ENCODE measurements around the gene CTTN.

DNA sequence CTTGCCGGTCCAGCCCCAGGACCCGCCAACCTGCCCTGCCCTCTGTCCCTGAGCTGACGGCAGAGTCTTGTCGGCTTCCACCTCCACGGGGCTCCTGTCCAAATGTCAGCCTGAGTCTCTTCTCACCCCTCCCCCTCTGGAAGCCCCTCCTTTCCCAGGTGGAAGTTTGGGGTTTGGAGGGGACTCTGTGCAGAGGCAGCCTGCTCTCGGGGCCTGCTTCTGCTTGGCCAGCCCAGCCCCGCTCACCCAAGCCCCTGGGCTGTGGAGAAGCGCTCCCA is 31.0 kb downstream of the CTTN start:
- no peak for TF ChIP-seq POLR2AphosphoS5 (IDR thresholded peaks at IDR 0.05; ENCODE audit: low read depth)
- no peak for TF ChIP-seq CTCF (IDR thresholded peaks at IDR 0.05; ENCODE audit: insufficient read depth, low read length)

Data from HL-60 (cell line).